ENCODE data around the gene MYO3A.

DNA sequence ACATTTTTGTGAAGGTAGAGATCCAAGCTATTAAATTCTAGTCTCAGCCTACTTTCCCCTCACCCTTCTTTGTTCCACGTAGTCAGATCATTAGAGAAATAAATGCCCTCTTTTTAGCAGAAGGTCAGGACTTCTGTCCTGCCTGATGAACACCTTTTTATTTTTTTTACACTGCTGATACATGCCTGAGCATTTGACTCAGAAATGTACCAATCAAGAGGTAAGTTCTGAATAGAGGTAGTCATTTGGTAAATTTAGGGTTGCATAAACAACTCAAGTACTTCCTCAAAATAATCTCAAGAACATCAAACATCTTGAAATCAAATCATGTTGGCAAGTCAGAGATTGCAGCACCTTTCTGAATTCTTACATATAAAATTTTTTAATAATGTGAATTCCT is 133.7 kb downstream of the MYO3A start:
- TF ChIP-seq, protein P1, sequence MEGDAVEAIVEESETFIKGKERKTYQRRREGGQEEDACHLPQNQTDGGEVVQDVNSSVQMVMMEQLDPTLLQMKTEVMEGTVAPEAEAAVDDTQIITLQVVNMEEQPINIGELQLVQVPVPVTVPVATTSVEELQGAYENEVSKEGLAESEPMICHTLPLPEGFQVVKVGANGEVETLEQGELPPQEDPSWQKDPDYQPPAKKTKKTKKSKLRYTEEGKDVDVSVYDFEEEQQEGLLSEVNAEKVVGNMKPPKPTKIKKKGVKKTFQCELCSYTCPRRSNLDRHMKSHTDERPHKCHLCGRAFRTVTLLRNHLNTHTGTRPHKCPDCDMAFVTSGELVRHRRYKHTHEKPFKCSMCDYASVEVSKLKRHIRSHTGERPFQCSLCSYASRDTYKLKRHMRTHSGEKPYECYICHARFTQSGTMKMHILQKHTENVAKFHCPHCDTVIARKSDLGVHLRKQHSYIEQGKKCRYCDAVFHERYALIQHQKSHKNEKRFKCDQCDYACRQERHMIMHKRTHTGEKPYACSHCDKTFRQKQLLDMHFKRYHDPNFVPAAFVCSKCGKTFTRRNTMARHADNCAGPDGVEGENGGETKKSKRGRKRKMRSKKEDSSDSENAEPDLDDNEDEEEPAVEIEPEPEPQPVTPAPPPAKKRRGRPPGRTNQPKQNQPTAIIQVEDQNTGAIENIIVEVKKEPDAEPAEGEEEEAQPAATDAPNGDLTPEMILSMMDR (IDR thresholded peaks at IDR 0.05; ENCODE audit: low read depth, low read length) = no peak
- no peak for TF ChIP-seq POLR2A (IDR thresholded peaks at IDR 0.05; ENCODE audit: extremely low read depth, insufficient read length)
